SK-N-SH (cell line): ENCODE measurements around the gene PIP4K2B. TPM values are rescaled to one million over a fixed set of nuclear protein-coding genes. Genes with fewer than 3 reads are reported as not detected.
A peak's percentile ranks its signal among the peaks of the same experiment; 100 is the strongest.

ENCODE experiments used
- CTCF ChIA-PET: fragments of 300-600, 350-600 bp; formaldehyde crosslinking; extraction: SDS; loops from one replicate; lab custom pipeline; 2021; lab: Yijun Ruan, JAX
- POLR2A ChIA-PET: fragments of 350-600 bp; sonication (Branson Sonifier 250); formaldehyde crosslinking; extraction: SDS; loops from one replicate; lab custom pipeline; 2020; ENCODE audit warnings: antibody characterized with exemption, inconsistent platforms; lab: Yijun Ruan, JAX
- DNase-seq: peaks from one replicate; pipeline ENCODE4 v3.0.0; 2012
- H2AFZ ChIP-seq: fragments of 200-600 bp; sonication (generic); 2 replicates; pipeline ENCODE4 v1.8.1; 2016; ENCODE audit warnings: antibody characterized with exemption, mild to moderate bottlenecking, low read depth
- H3F3A ChIP-seq: fragments of 200-600 bp; sonication (generic); replicated peaks from 2 replicates; pipeline ENCODE3; 2016; ENCODE audit warnings: antibody characterized with exemption, mild to moderate bottlenecking; ENCODE audit not compliant: insufficient read depth
- H3K27ac ChIP-seq, 2 experiments: fragments of 200-500 bp in 1 of 2; fragments of 200-600 bp in 1 of 2; sonication (Bioruptor generic) in 1 of 2; sonication (generic), shearing (Covaris generic) in 1 of 2; 2 replicates each; pipeline versions ENCODE4 v1.5.1 to v1.6.1; 2014 to 2016; ENCODE audit warnings: low read depth in 2 of 2, inconsistent platforms in 1 of 2, low read length in 1 of 2, mild to moderate bottlenecking in 1 of 2, mixed read lengths in 1 of 2
- H3K27me3 ChIP-seq: fragments of 200-600 bp; sonication (generic), shearing (Covaris generic); 2 replicates; pipeline ENCODE4 v1.6.1; 2016; ENCODE audit warnings: mixed run types; ENCODE audit not compliant: insufficient read depth
- H3K36me3 ChIP-seq, 2 experiments: fragments of 200-500 bp in 1 of 2; fragments of 200-600 bp in 1 of 2; sonication (Bioruptor generic) in 1 of 2; sonication (generic) in 1 of 2; replicated peaks in 1 of 2; 2 replicates each; pipeline versions ENCODE3 to v1.5.1; 2014 to 2016; ENCODE audit warnings: low read length in 1 of 2, mild to moderate bottlenecking in 1 of 2; ENCODE audit not compliant: insufficient read depth in 2 of 2, control insufficient read depth in 1 of 2
- H3K4me1 ChIP-seq, 2 experiments: fragments of 200-500 bp in 1 of 2; fragments of 200-600 bp in 1 of 2; sonication (Bioruptor generic) in 1 of 2; sonication (generic), shearing (Covaris generic) in 1 of 2; 2 replicates each; pipeline versions ENCODE4 v1.5.1 to v1.6.1; 2014 to 2016; ENCODE audit warnings: low read depth in 1 of 2, low read length in 1 of 2, mixed run types in 1 of 2; ENCODE audit not compliant: insufficient read depth in 2 of 2, control insufficient read depth in 1 of 2
- H3K4me2 ChIP-seq: fragments of 200-600 bp; sonication (generic), shearing (Covaris generic); 2 replicates; pipeline ENCODE4 v1.6.1; 2017; ENCODE audit warnings: mixed run types
- H3K4me3 ChIP-seq, 2 experiments: fragments of 200-500 bp in 1 of 2; fragments of 200-600 bp in 1 of 2; sonication (Bioruptor generic) in 1 of 2; sonication (generic), shearing (Covaris generic) in 1 of 2; 2 replicates each; pipeline versions ENCODE4 v1.5.1 to v1.8.1; 2014 to 2016; ENCODE audit warnings: low read depth in 2 of 2, inconsistent platforms in 1 of 2, low read length in 1 of 2, mild to moderate bottlenecking in 1 of 2, mixed read lengths in 1 of 2, moderate library complexity in 1 of 2
- H3K79me2 ChIP-seq: fragments of 200-600 bp; sonication (generic); 2 replicates; pipeline ENCODE4 v1.8.1; 2017; ENCODE audit warnings: mild to moderate bottlenecking; ENCODE audit not compliant: insufficient read depth
- H3K9ac ChIP-seq: fragments of 200-600 bp; sonication (generic); 2 replicates; pipeline ENCODE4 v1.6.1; 2017; ENCODE audit warnings: mixed run types
- H3K9me2 ChIP-seq: fragments of 200-600 bp; sonication (generic); 2 replicates; pipeline ENCODE4 v1.6.1; 2017; ENCODE audit warnings: mixed run types
- H3K9me3 ChIP-seq: fragments of 200-600 bp; sonication (generic); 2 replicates; pipeline ENCODE4 v1.6.1; 2017; ENCODE audit warnings: mixed run types, mild to moderate bottlenecking, moderate library complexity
- H4K20me1 ChIP-seq: fragments of 200-600 bp; sonication (generic); 2 replicates; pipeline ENCODE4 v1.6.1; 2017; ENCODE audit warnings: mild to moderate bottlenecking, mixed run types; ENCODE audit not compliant: insufficient read depth
- EP300 ChIP-seq, 2 experiments: IDR thresholded peaks; 2 replicates each; pipeline versions ENCODE4 v1.4.0 to v1.6.1; 2012; ENCODE audit warnings: borderline replicate concordance in 1 of 2, low read depth in 1 of 2, low read length in 1 of 2
- FOXJ3 ChIP-seq: sonication (generic); formaldehyde crosslinking; IDR thresholded peaks from 2 replicates; pipeline ENCODE4 v1.5.1; 2020; ENCODE audit warnings: mild to moderate bottlenecking, missing genetic modification reagents
- GABPA ChIP-seq: IDR thresholded peaks from 2 replicates; pipeline ENCODE4 v1.4.0; 2012; ENCODE audit warnings: low read depth, mild to moderate bottlenecking
- GATA2 ChIP-seq: sonication (generic); formaldehyde crosslinking; IDR thresholded peaks from 2 replicates; pipeline ENCODE4 v1.5.0; 2020; ENCODE audit warnings: mild to moderate bottlenecking, missing genetic modification reagents
- MAX ChIP-seq: IDR thresholded peaks from 2 replicates; pipeline ENCODE4 v1.4.0; 2012; ENCODE audit warnings: low read depth
- NFIC ChIP-seq: IDR thresholded peaks from 2 replicates; pipeline ENCODE4 v1.4.0; 2012; ENCODE audit warnings: borderline replicate concordance
- PBX3 ChIP-seq: IDR thresholded peaks from 2 replicates; pipeline ENCODE4; 2012
- RFX5 ChIP-seq: IDR thresholded peaks from 2 replicates; pipeline ENCODE4 v1.6.1; 2012; ENCODE audit warnings: mild to moderate bottlenecking, improper control_type of control experiment, low read length
- SIN3A ChIP-seq: IDR thresholded peaks from 2 replicates; pipeline ENCODE4 v1.6.1; 2012; ENCODE audit warnings: low read depth, mild to moderate bottlenecking, low read length, moderate library complexity, borderline replicate concordance
- SMC3 ChIP-seq: IDR thresholded peaks from 2 replicates; pipeline ENCODE4 v1.6.1; 2012; ENCODE audit warnings: low read depth, low read length, improper control_type of control experiment
- TAF1 ChIP-seq: IDR thresholded peaks from 2 replicates; pipeline ENCODE4 v1.6.1; 2012; ENCODE audit warnings: low read depth, mild to moderate bottlenecking, low read length, moderate library complexity, borderline replicate concordance
- USF1 ChIP-seq: IDR thresholded peaks from 2 replicates; pipeline ENCODE4 v1.4.0; 2012; ENCODE audit warnings: low read depth, borderline replicate concordance
- USF2 ChIP-seq: fragments of 150-350 bp; IDR thresholded peaks from 2 replicates; pipeline ENCODE4 v1.6.1; 2017; ENCODE audit warnings: antibody characterized with exemption, low read length, low read depth, borderline replicate concordance
- YY1 ChIP-seq: IDR thresholded peaks from 2 replicates; pipeline ENCODE4 v1.4.0; 2012; ENCODE audit warnings: low read depth, mild to moderate bottlenecking
- ZBTB33 ChIP-seq: IDR thresholded peaks from 2 replicates; pipeline ENCODE4 v1.4.0; 2012; ENCODE audit warnings: low read depth, borderline replicate concordance
- WGBS: methylation state at CpG from one replicate; pipeline ENCODE4 v1.1.6; 2017; ENCODE audit warnings: low lambda C conversion rate; 5-methylcytosine and 5-hydroxymethylcytosine counted together
- polyA plus RNA-seq, 3 experiments: library from polyadenylated mRNA; depleted of rRNA; stranded (reverse); fragments of >200 nt; gene quantifications; 2 replicates each; pipeline ENCODE4 v1.2.3, GENCODE V29; 2012

PIP4K2B gene
- polyA plus RNA-seq, 1 of the 3 experiments (the other 2 are of a cell fraction), result 29.8 TPM

GRCh38 chr17:38741921-38742410, 57.4 kb downstream of the PIP4K2B start:
- Histone ChIP-seq H3K9me3 (no peaks in the 10 kb centered on the region), H3K27ac (peak overlapping the region; percentile 83 to 95), H3K9ac (peak overlapping the region; percentile 39), H3K79me2 (peaks cover 82% of the 10 kb centered on the region), H3F3A (peaks cover 17% of the 10 kb centered on the region), H4K20me1 (peaks cover 83% of the 10 kb centered on the region), H3K9me2 (no peaks in the 10 kb centered on the region), H3K4me2 (peak overlapping the region; percentile 41; the same call in 1 of the 2 replicates), H3K4me1 (peaks cover 9 to 64% of the 10 kb centered on the region in 2 experiments; a peak in 2 of 4 replicates), H3K36me3 (peaks cover 6 to 23% of the 10 kb centered on the region in 2 experiments), H3K4me3 (peak overlapping the region in 1 of 2 experiments; percentile 13; a peak in 1 of 4 replicates), H3K27me3 (no peaks in the 10 kb centered on the region), H2AFZ (no peak overlapping the region)
- ChIA-PET POLR2A (interaction anchor here (0.6 to 1.7 kb wide), 3 partner anchors 10 to 18 kb away, joined by 3 to 12 read pairs (median 8); partner anchors contain the start of gene PSMB3), CTCF (interaction anchor here (0.9 to 7.4 kb wide), 3 partner anchors 8 to 68 kb away, joined by 3 to 88 read pairs (median 10); partner anchors contain the start of gene CISD3)
- WGBS, result 83% methylated on average over 3 of the region's 7 CpGs
- peak; percentile 65 for DNase-seq
- TF ChIP-seq SMC3, result no peak
- no peak for TF ChIP-seq RFX5
- TF ChIP-seq PBX3, result no peak
- TF ChIP-seq GABPA, result no peak
- no peak for TF ChIP-seq NFIC
- TF ChIP-seq YY1, result no peak
- TF ChIP-seq USF2, result no peak
- no peak for TF ChIP-seq SIN3A
- no peak; the same call in 1 of the 2 replicates for TF ChIP-seq GATA2 (CRISPR knock-in tag)
- no peak for TF ChIP-seq ZBTB33
- no peak for TF ChIP-seq USF1
- TF ChIP-seq EP300 (IDR thresholded peaks at IDR 0.05; ENCODE audit: borderline replicate concordance in 1 of 2, low read depth in 1 of 2, low read length in 1 of 2), result no peak; a peak in 1 of 4 replicates
- TF ChIP-seq FOXJ3, result no peak
- TF ChIP-seq TAF1, result no peak
- no peak for TF ChIP-seq MAX
